NOMO-1 (cell line): ENCODE data around the gene LARP1.
A peak's percentile ranks its signal among the peaks of the same experiment; 100 is the strongest.
"Not testable (repeated sequence)": the region's sequence is repeated elsewhere in the genome, so short reads cannot be mapped to it uniquely, and the experiment has no call there.

Source experiments
- DNase-seq, 2 experiments: peaks; one replicate each; lab custom pipeline; 2025; ENCODE audit not compliant: unreplicated experiment in 2 of 2; lab: John Stamatoyannopoulos, UW

Gene LARP1

GRCh38 chr5:154755361-154756008, at the start of gene LARP1:
Gene LARP1, plus strand, starts transcription at chr5:154755377. Its CDS starts 381 bp downstream, at chr5:154755758.
- DNase-seq: peak in 1 of 2 experiments; percentile 14

- no peak for DNase-seq
Measured at GRCh38 chr5:154706416-154706815, 48.8 kb upstream of the LARP1 start.

GRCh38 chr5:154707641-154708040, 47.5 kb upstream of the LARP1 start:
- DNase-seq: no peak

- no peak for DNase-seq
Measured at GRCh38 chr5:154708207-154708606, 47.0 kb upstream of the LARP1 start.

GRCh38 chr5:154708846-154709245, 46.3 kb upstream of the LARP1 start:
- peak; percentile 77 to 96 for DNase-seq

GRCh38 chr5:154709368-154710305, 45.5 kb upstream of the LARP1 start:
- DNase-seq: peak; percentile 9 to 52

- DNase-seq: peak in 1 of 2 experiments; percentile 25
Measured at GRCh38 chr5:154712518-154713437, 42.4 kb upstream of the LARP1 start.

GRCh38 chr5:154713615-154714125, 41.5 kb upstream of the LARP1 start:
- no peak for DNase-seq

GRCh38 chr5:154714266-154714986, 40.8 kb upstream of the LARP1 start:
- peak; percentile 70 to 88 for DNase-seq

- no peak for DNase-seq
Measured at GRCh38 chr5:154721481-154722058, 33.6 kb upstream of the LARP1 start.

GRCh38 chr5:154722097-154722496, 33.1 kb upstream of the LARP1 start:
- no peak for DNase-seq

- no peak for DNase-seq
Measured at GRCh38 chr5:154722936-154723335, 32.2 kb upstream of the LARP1 start.

- DNase-seq: no peak
Measured at GRCh38 chr5:154723740-154724505, 31.3 kb upstream of the LARP1 start.

GRCh38 chr5:154727361-154727760, 27.8 kb upstream of the LARP1 start:
- DNase-seq: peak; percentile 40 to 42

- no peak for DNase-seq
Measured at GRCh38 chr5:154728939-154729588, 26.1 kb upstream of the LARP1 start.

GRCh38 chr5:154729613-154730012, 25.6 kb upstream of the LARP1 start:
- no peak for DNase-seq

- not testable (repeated sequence) for DNase-seq
Measured at GRCh38 chr5:154730761-154731160, 24.4 kb upstream of the LARP1 start.

- DNase-seq: no peak
Measured at GRCh38 chr5:154732212-154732611, 23.0 kb upstream of the LARP1 start.
